GM21529 (cell line): ENCODE measurements around the gene MPPED1.

Source experiments
- ATAC-seq: cut with Tn5 transposase; IDR thresholded peaks from one replicate; pipeline ENCODE4 v1.9.1; 2021; ENCODE audit not compliant: unreplicated experiment

The MPPED1 gene

GRCh38 chr22:43392385-43392989, 19.3 kb upstream of the MPPED1 start:
- ATAC-seq = no peak

GRCh38 chr22:43393132-43393843, 18.5 kb upstream of the MPPED1 start:
- no peak for ATAC-seq

GRCh38 chr22:43393844-43394474, 17.9 kb upstream of the MPPED1 start:
- no peak for ATAC-seq

- ATAC-seq = no peak
Observed at GRCh38 chr22:43395086-43395695, 16.6 kb upstream of the MPPED1 start.

- no peak for ATAC-seq
Observed at GRCh38 chr22:43396321-43396933, 15.4 kb upstream of the MPPED1 start.

- ATAC-seq = no peak
Observed at GRCh38 chr22:43396934-43397457, 14.8 kb upstream of the MPPED1 start.

GRCh38 chr22:43397766-43398165, 14.0 kb upstream of the MPPED1 start:
- no peak for ATAC-seq

GRCh38 chr22:43398246-43398645, 13.6 kb upstream of the MPPED1 start:
- ATAC-seq = no peak

- ATAC-seq = no peak
Observed at GRCh38 chr22:43398910-43399309, 12.9 kb upstream of the MPPED1 start.

GRCh38 chr22:43399338-43399979, 12.4 kb upstream of the MPPED1 start:
- no peak for ATAC-seq

GRCh38 chr22:43399980-43400358, 11.8 kb upstream of the MPPED1 start:
- ATAC-seq = no peak

- ATAC-seq = no peak
Observed at GRCh38 chr22:43400449-43400848, 11.4 kb upstream of the MPPED1 start.

GRCh38 chr22:43401233-43401632, 10.6 kb upstream of the MPPED1 start:
- ATAC-seq = no peak

GRCh38 chr22:43401661-43402060, 10.2 kb upstream of the MPPED1 start:
- no peak for ATAC-seq

- ATAC-seq = no peak
Observed at GRCh38 chr22:43402128-43402527, 9.7 kb upstream of the MPPED1 start.

- ATAC-seq = no peak
Observed at GRCh38 chr22:43404673-43405385, 7.0 kb upstream of the MPPED1 start.

- no peak for ATAC-seq
Observed at GRCh38 chr22:43406186-43406790, 5.5 kb upstream of the MPPED1 start.

- ATAC-seq = no peak
Observed at GRCh38 chr22:43407591-43407990, 4.2 kb upstream of the MPPED1 start.

- ATAC-seq = no peak
Observed at GRCh38 chr22:43408009-43408408, 3.8 kb upstream of the MPPED1 start.

GRCh38 chr22:43409046-43409445, 2.8 kb upstream of the MPPED1 start:
- ATAC-seq = no peak
